Stimulated activated naive CD4-positive, alpha-beta T cell (primary cell): ENCODE data around the gene TMEM115.

Experiments
- DNase-seq, 6 experiments: peaks; one replicate each; lab custom pipeline; 2025; lab: John Stamatoyannopoulos, UW

The TMEM115 gene

DNA sequence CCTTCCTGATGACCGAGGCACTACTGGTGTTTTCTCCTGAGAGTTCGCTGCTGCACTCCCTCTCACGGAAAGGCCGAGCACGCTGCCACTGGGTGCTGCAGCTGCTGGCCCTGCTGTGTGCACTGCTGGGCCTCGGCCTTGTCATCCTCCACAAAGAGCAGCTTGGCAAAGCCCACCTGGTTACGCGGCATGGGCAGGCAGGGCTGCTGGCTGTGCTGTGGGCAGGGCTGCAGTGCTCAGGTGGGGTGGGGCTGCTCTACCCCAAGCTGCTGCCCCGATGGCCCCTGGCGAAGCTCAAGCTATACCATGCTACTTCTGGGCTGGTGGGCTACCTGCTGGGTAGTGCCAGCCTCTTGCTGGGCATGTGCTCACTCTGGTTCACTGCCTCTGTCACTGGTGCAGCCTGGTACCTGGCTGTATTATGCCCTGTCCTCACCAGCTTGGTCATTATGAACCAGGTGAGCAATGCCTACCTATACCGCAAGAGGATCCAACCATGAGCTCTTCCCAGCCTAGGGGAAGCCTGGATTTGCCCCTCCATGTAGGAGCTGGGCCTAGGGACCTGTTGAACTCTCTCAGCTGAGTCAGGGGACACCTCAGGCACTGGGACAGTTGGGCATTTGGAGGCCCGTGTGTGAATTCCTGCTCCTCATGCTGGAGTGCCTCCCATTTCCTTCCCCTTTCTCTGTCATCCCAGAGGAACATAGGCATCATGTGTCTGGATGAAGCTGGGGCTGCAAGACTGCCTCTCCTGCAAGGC lies 5.9 kb downstream of the TMEM115 start:
- no peak for DNase-seq

DNA sequence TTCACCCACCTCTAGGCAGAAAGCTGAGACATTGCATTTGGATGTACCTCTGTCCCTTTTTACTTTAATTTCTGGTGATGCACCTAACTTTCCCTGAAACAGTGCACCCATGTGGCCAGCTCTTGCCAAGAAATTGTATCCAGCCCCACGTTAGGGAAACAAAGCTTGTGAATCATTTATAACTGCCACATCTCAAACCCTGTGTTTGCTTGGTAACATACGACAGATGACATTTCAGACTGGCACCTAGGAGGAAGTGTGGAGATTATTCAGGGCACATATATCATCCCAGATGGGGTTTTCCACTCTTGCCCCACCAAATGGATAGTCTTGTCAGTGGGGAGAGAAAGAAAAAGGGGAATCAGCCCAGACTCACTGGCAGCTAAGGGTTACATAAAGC lies 6.5 kb downstream of the TMEM115 start:
- DNase-seq = no peak

DNA sequence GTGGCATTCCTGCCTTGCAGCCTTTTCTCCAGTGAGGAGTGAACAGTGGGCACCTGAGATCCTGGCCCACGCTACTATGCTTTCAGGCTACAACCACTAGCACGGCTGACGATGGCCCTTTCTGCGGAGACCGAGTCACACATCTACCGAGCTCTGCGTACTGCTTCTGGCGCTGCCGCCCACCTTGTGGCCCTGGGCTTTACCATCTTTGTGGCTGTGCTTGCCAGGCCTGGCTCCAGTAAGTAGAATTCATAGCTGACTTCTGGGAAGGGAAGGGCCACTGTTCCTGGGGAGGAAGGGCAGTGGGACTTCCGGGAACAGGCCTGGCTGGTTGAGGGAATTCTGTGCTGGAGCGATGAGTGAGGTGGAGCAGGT lies 8.0 kb downstream of the TMEM115 start:
- DNase-seq = no peak

DNA sequence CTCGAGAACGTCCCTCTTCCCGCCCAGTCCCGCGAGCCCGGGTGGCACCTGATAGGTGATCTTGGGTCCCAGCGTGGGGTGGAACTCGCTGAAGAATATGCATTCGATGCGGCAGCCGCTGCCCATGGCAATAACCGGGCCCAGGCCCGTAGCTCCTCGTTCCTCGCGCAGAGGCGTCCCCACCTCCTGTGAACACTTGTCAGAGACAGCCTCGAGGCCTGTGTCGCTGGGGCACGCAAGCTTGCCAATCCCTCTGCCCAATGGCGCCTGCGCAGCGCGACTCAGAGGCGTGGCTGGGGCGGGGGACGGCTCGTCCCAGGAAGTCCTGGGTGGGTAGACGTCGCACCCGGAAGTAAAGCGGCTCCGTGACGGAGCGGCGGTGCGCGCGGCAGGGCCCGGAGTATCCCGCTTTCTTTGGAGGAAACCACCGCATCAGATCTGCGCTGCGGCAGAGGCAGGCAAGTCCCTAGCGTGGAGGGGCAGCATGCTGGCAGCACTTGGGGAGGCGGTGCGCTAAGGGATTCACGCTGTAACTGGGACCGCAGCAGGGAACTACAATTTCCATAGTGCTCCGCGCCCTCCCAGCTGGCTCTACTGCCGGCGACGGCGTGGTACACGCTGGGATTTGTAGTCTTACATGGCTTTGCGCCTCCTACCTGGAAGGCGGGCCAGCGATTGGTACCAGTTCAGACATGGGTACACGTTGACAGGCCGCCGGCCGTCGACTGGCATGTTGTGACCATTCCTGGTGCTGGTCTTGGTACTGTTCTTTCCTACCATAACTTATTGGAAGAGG lies 8.6 kb downstream of the TMEM115 start, which contains the start of the genes CYB561D2 and NPRL2:
Gene CYB561D2 (plus strand): TSS at position 336 of the 796 bp plus-strand sequence. CDS start 572 bp downstream, outside the sequence.
Gene NPRL2 (minus strand): TSS at position 249 of the 796 bp plus-strand sequence. CDS start 123 bp downstream, at position 126.
- peak; percentile 97 to 99 (median 98) for DNase-seq

DNA sequence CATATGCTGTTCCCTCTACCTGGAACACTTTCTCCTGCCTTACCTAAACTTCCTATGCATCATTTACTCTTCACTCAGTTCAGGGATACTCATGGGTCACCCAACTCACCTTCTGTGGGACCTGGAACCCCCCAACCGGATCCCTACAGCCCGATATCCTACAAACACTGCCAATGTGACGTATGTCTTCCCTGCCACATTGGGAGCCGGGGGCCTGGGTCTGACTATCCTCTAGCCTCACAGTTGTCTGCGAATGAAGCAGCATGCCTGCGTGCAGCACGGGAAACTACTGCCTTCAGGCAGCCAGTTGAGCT lies 9.2 kb downstream of the TMEM115 start:
- DNase-seq = no peak

DNA sequence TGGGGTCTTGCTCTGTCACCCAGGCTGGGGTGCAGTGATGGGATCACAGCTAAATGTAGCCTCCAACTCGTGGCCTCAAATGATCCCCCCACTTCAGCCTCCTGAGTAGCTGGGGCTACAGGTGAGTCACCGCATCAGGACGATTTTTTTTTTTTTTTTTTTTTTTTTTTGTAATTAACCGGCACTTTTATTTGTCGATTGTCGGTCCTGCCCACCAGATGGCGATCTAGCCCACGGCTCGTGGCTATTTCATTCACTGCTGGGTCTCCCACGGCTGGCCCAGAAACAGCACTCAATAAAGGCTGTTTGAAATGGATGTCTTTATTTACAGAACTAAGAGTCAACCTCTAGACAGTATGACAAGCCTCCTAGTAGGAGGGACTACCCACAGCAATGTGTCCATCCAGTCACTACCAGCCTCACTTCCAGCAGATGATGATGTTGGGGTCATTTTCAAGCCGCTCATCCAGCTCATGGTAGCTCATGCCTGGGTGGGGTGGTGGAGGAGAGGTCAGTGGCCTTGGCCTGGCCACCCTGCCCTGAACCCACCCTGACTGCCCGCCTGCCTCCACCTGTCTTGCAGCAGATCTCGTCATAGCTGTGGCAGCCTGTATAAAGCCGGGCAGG lies 12.0 kb downstream of the TMEM115 start:
- peak; percentile 45 to 71 (median 66) for DNase-seq

DNA sequence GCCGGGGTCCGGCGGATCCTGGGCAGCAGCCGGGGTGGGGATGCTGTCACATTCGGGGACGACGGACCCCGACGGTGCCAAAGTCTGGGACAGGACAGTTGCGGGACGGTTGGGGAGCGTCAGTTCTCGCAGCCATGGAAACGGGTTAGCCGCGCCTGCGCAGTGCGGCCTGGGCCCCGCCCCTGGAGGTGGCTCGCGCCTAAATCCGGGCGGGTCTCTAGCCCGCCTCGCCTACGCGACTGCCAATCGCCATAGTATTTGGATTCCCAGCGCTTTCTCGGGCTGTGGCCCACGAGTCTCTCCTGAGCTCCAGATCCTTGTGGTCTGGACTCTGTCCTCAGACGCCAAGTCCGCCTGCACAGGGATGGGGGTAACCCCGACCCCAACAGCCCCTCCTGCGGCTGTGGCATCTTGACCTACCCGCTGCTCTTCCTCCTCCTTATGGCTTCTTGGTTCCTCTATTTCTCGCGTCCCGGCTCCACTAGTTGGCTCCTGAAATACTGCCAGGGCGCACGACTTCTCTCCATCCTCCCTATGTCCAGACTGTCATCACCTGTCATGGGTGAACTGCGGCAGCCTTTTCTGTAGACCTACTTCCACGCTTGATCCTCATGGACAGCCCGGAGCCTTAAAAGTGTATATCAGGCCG lies 13.6 kb downstream of the TMEM115 start, which contains the start of gene ZMYND10:
Gene ZMYND10 (minus strand): TSS at position 147 of the 649 bp plus-strand sequence. CDS start 153 bp downstream, outside the sequence.
- DNase-seq = peak; percentile 52 to 75 (median 72)

DNA sequence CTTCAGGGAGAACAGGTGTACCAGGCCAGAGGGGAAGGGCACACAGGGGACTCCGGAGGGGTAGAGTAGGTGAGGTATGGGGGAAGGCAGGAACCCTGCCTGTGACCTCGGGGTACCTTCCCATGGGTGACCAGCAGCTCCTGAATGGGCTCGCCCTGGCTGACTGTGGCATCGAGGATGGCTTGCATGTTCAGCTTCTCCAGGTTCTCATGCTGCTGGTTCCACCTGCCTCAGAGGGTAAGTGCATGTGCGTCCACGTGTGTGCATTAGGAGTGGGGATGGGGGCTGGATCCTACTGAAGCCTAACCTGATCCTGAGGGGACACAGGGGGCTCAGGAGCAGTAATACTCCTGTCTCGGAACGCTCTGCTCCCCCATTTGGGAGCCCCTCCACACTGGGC lies 14.3 kb downstream of the TMEM115 start:
- no peak for DNase-seq

DNA sequence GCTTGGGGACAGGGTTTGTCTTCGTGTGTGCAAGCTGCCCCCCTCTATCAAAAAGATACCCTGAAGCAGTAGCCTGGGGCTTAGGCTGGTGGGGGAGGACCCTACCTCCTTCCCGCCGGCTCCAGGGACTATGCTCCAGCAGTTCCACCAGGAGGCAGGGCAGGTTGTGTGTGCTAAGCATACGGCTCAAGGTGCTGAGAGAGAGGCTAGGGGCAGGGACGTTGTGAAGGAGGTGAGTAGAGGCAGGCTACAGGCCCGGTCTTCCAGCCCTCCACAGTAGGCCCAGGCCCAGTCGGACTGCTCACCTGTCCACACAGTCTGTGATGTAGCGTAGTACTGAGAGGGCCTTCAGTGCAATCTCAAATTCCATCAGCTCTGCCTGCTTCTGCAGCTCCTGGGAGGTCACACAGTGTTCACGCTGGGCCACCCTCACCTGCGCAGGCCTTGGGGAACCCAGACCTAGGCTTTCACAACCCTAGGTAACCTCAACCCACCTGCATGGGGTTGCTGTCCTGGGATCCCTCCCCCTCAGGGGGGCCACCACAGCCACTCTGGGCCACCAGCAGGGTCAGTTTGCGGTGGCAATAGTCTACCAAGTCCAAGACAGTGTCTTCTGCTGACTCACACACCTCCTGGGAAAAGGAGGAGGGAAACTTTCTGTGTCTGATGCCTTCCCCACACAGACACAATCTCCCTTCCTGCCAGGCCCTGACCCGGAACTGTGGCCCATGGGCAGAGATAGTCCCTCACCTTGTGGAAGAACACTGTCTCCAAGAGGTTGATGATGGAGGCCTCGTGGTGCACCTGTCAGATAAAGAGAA lies 16.3 kb downstream of the TMEM115 start:
- DNase-seq = no peak

DNA sequence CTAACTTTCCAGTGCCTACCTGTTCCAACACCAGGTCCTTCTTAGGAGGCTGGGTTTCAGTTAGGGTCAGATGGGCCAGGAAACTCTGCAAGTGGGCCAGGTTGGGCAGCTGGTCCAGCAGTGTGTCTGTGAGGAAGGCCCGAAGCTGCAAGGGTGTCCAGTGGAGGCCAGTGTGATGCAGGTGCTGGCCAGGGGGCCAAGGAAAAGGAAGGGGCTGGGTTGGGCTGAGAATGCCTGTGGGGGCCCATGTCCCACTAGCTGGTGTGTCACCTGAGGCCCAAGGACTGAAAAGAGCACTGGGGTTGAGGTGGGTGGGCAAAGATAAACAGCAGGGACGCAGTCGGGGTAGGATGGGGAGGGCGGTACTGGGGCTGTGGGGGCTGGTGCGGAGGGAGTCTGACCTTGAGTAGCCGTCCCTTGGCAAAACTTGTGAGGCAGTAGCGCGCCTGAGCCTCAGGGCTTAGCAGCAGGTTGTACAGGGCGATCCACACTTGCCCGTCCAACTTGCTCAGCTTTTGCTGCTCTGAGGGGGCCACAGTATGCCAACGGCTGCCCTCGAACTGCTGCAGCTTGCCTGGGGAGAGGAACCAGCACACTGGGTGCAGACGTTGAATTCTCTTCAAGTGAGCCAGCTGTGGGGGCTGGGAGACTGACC lies 17.2 kb downstream of the TMEM115 start:
- no peak for DNase-seq

DNA sequence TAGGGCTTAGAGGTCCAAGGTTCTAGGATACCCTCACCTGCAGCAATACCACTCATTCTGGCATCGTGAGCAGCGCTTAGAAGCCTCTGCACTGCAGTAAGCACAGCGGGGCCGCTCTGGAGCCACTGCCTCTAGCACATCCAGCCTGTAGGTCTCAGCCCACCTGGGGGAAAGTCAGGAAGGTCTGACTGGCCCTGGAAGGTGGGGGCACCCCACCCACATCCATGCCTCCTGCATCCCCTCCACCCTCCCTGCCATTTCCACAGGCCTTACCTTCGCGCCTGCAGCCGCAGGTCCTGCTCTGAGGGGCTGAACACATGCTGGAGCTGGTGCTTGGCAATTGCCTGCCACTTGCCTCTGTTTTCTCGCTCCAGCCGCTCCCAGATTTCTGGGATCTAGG lies 17.8 kb downstream of the TMEM115 start:
- no peak for DNase-seq

DNA sequence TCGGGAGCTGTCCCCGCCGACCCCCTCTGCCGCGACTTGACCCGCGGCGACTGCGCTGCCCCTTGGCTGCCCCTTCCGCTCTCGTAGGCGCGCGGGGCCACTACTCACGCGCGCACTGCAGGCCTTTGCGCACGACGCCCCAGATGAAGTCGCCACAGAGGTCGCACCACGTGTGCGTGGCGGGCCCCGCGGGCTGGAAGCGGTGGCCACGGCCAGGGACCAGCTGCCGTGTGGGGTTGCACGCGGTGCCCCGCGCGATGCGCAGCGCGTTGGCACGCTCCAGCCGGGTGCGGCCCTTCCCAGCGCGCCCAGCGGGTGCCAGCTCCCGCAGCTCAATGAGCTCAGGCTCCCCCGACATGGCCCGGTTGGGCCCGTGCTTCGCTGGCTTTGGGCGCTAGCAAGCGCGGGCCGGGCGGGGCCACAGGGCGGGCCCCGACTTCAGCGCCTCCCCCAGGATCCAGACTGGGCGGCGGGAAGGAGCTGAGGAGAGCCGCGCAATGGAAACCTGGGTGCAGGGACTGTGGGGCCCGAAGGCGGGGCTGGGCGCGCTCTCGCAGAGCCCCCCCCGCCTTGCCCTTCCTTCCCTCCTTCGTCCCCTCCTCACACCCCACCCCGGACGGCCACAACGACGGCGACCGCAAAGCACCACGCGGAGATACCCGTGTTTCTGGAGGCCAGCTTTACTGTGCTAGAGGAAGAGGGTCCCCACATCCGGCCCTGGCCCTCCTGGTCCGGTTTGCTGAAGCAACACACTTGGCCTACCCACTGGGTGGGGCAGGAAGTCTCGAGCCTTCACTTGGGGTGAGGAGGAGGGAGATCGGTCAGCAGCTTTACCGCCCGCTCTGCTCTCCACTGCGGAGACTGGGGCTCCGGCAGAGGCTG lies 18.6 kb downstream of the TMEM115 start, which contains the start of gene RASSF1:
Gene RASSF1 (minus strand): TSS at position 389 of the 882 bp plus-strand sequence. CDS start 31 bp downstream, at position 358.
- DNase-seq = peak in 5 of 6 experiments; percentile 24 to 58 (median 36)

DNA sequence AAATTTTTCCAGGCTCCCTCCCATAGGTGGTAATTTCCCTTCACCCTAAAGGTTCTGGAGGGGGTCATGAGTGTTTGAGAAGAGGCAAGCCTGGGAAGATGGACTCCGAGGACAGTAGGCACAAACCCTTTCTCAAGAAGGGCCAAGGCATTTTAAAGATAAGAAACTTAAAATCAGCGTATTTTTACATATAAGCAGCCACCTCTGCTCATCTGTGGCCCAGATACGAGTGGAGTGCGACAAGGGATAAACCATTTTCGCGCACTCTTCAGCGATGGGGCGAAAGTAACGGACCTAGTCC lies 19.2 kb downstream of the TMEM115 start:
- DNase-seq = no peak

DNA sequence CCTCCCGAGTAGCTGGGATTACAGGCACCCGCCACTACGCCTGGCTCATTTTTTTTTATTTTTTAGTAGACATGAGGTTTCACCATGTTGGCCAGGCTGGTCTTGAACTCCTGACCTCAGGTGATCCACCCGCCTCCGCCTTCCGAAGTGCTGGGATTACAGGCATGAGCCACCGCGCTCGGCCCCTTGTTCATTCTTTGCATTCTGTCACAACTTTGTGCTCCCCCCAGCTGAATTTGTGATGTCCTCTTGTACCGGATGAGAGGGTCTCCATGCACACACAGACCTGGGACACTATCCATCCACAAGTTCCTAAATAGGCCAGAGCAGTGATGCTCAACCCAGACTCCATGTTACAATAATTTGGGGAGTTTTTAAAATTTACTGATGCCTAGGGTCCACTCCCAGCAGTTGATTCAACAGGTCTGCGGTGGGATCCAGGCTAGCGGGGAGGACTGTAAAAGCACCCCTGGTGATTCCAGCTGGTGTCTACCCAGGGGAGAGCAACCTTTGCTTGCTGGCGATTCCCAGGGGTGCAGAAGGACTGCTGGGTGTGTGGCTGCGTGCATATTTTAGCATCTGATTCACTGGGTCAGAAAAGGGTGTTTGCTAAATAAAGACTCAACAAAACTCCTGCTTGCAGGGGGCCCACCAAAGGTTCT lies 19.7 kb downstream of the TMEM115 start:
- DNase-seq = no peak

DNA sequence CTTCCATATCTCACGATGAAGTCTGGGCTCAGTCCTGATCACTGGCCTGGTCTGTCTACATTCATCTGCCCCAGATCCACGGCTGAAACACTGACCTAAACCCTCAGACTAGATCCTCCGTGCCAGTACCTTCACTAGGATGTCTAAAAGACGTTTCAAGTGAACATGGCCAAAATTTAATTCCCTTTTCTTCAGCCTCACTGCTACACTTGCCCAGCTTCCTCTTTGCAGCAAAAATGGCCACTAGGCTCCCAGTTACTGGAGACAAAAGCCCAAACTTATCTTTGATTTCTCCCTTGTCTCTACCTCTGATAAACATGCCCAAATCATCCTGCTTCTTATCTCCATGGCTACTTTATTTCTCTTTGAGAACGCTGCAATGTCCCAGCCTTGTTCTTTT lies 20.4 kb downstream of the TMEM115 start:
- no peak for DNase-seq

DNA sequence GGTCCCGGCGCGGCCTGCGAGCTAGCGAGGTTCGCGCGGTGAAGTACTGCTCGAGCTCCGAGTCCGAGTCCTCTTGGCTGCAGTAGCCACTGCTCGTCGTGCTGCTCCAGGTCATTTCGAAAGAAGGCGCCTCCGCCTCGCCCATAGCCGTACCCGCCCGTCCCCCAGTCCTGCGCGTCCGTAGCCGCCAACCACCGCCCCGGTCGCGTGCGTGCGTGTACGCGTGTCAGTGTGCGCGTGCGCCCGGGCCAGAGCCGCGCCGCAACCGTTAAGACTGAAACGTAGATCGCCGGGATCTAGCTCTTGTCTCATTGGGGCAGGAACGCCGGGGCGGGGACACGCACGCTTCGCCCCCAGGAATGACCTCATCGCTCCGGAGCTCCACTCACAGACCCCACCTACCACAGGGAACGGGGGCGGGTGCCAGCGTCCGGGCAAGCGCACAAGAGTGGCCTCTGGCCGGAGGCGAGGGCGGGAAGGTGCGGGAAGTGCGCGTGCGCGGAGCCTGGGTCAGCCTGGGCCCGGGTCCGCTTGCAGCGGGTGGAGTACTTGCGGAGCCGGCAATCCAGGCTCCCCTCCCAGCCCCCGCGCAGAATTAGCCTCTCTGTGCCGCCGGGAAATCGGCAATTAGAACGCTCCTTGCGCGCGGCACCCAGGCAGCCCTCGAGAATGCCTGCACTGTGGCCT lies 22.0 kb downstream of the TMEM115 start:
- DNase-seq = peak; percentile 84 to 94 (median 88)

DNA sequence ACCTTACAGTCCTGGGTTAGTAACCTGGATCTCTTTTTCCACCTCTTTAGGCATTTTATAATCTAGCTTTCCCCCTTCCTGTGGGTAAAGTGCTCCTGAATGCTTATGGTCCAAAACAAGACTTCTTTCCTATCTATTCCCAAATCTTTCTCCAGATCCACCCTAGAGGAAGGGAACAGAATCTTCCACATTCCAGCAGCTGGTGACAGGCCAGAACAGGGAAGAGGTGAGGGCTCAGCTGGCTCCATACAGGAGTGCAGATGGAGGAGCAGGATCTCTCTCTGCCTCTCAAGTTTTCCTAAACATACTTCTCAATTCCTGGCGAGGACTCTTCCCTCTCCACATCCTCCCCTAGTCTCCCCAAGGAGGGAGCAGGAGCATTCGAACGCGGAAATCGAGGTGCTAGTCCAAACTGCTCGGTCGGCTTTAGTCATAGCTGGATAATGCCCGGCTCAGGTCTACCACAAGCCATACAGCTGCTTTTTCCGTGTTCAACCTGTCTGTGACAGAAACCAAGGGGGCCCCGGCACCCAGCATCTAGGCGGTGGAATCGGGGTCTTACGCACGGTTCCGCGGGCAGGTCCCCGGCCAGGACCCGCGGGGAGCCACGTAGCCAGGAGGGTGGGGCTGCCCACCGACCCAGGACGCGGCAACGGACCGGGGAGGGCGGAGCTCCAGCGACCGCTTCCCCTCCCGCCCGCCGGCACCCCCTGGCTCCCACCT lies 22.7 kb downstream of the TMEM115 start:
- DNase-seq = no peak
